ENCODE data around the gene SCAF4. TPM values are rescaled to one million over a fixed set of nuclear protein-coding genes. Genes with fewer than 3 reads are reported as not detected.

SCAF4 gene
- total RNA-seq, 1 donor from 2014 or later: 32.7 TPM

GRCh38 chr21:31683029-31683428 is 48.9 kb downstream of the SCAF4 start:
- H3K27me3 ChIP-seq: no peaks in the 10 kb centered on the region
- TF ChIP-seq, protein P1, sequence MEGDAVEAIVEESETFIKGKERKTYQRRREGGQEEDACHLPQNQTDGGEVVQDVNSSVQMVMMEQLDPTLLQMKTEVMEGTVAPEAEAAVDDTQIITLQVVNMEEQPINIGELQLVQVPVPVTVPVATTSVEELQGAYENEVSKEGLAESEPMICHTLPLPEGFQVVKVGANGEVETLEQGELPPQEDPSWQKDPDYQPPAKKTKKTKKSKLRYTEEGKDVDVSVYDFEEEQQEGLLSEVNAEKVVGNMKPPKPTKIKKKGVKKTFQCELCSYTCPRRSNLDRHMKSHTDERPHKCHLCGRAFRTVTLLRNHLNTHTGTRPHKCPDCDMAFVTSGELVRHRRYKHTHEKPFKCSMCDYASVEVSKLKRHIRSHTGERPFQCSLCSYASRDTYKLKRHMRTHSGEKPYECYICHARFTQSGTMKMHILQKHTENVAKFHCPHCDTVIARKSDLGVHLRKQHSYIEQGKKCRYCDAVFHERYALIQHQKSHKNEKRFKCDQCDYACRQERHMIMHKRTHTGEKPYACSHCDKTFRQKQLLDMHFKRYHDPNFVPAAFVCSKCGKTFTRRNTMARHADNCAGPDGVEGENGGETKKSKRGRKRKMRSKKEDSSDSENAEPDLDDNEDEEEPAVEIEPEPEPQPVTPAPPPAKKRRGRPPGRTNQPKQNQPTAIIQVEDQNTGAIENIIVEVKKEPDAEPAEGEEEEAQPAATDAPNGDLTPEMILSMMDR (IDR thresholded peaks at IDR 0.05): no peak
- H3K4me3 ChIP-seq: no peak overlapping the region
- no peak overlapping the region for H3K27ac ChIP-seq
- DNase-seq (no peak), ATAC-seq (no peak)
- intact Hi-C loops (cut with DNase I): no loop called here
- no peaks in the 10 kb centered on the region for H3K4me1 ChIP-seq
- peaks cover 71% of the 10 kb centered on the region for H3K36me3 ChIP-seq
- no peaks in the 10 kb centered on the region for H3K9me3 ChIP-seq

DNA sequence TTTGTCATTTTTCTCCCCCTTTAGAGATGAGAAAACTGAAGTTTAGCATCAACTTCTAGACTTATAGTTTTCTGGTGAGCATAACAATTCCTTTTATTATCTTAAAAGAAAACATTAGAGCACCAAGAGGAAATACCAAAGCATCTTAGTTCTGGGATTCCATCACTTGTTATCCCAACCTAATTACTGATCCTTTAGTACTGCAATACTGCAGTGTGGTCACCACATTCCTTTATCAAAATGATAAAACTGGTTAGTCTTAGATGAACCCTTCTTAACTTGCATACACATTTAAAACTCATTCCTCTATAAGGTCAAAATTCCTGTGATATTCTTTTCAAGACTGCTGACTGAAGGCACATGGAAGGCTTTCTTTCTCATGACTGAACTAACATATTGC is 49.3 kb downstream of the SCAF4 start:
- intact Hi-C loops (cut with DNase I): no loop called here
- DNase-seq (no peak), ATAC-seq (no peak)
- H3K27ac ChIP-seq: no peak overlapping the region
- no peak overlapping the region for H3K4me3 ChIP-seq
- TF ChIP-seq, protein P1 (IDR thresholded peaks at IDR 0.05): no peak
- peaks cover 67% of the 10 kb centered on the region for H3K36me3 ChIP-seq
- H3K27me3 ChIP-seq: no peaks in the 10 kb centered on the region
- no peaks in the 10 kb centered on the region for H3K9me3 ChIP-seq
- H3K4me1 ChIP-seq: no peaks in the 10 kb centered on the region

GRCh38 chr21:31678478-31678877 is 53.4 kb downstream of the SCAF4 start:
- ATAC-seq (no peak), DNase-seq (no peak)
- TF ChIP-seq, protein P1 (IDR thresholded peaks at IDR 0.05): no peak
- H3K4me3 ChIP-seq: no peak overlapping the region
- no peak overlapping the region for H3K27ac ChIP-seq
- H3K9me3 ChIP-seq: no peaks in the 10 kb centered on the region
- intact Hi-C loops (cut with DNase I): no loop called here
- peaks cover 26% of the 10 kb centered on the region for H3K36me3 ChIP-seq
- H3K4me1 ChIP-seq: no peaks in the 10 kb centered on the region
- H3K27me3 ChIP-seq: no peaks in the 10 kb centered on the region

DNA sequence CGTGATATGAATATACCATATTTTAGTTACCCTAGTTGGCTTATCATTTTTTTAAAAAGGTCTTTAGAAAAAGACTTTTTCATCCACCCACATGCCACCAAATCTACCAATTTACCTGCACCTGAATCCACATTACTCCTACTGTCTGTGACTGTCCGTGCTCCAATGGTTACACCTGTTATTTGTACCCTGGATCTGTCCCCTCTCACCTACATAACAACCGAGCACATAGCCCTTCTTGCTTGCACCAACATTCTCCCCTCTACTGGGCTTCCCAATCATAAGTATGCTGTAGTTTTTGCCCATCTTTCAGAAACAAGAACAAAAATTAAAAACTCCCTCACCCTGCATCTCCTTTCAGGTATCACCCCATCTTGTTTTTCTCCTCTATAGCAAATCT is 54.9 kb downstream of the SCAF4 start:
- Histone ChIP-seq H3K9me3 (no peaks in the 10 kb centered on the region), H3K36me3 (peaks cover 20% of the 10 kb centered on the region), H3K4me1 (no peaks in the 10 kb centered on the region), H3K4me3 (no peak overlapping the region), H3K27ac (no peak overlapping the region), H3K27me3 (no peaks in the 10 kb centered on the region)
- ATAC-seq (no peak), DNase-seq (no peak)
- intact Hi-C loops (cut with DNase I): no loop called here
- TF ChIP-seq, protein P1 (IDR thresholded peaks at IDR 0.05): no peak

DNA sequence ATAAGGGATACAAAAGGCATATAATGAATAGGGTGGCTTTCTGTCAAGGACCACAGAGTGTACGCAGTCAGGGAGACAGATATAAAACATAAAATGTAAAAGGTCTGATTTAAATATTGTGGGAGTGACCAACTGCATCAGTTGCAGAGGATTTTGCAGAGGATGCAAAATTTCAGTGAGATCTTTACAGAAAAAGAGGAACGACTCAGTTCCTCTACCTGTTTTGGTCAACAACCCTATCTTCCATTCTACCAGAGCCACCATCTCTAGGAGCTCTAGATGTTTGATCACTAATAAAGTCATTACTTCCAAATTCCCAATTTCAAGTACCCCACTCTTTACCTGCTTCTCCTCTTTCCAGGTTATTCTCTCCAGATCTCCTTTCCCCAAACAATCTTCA is 56.0 kb downstream of the SCAF4 start:
- Histone ChIP-seq H3K4me3 (no peak overlapping the region), H3K27ac (no peak overlapping the region), H3K9me3 (no peaks in the 10 kb centered on the region), H3K27me3 (no peaks in the 10 kb centered on the region), H3K4me1 (no peaks in the 10 kb centered on the region), H3K36me3 (peaks cover 24% of the 10 kb centered on the region)
- DNase-seq: no peak
- TF ChIP-seq, protein P1 (IDR thresholded peaks at IDR 0.05): no peak
- no peak for ATAC-seq
- intact Hi-C loops (cut with DNase I): no loop called here

DNA sequence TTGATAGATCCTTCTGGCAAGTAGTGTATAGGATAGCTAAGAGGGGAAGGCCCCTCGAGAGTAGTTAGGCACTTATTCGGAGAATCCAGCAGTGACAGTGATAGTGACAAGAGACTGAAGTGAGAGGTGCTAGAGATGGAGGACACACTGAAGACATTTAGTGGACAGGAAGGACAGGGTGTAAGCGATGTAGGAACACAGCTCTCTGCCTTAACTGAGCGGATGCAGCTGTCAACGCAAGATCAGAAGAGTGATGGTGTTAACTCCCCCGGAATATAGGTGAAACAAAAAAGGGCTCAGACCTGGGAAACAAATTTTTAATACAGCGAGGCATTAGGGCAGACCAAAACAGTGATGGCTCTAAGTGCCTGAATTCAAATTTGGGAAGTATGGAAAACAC is 56.6 kb downstream of the SCAF4 start:
- intact Hi-C loops (cut with DNase I): no loop called here
- DNase-seq (no peak), ATAC-seq (no peak)
- H3K9me3 ChIP-seq: no peaks in the 10 kb centered on the region
- H3K4me1 ChIP-seq: no peaks in the 10 kb centered on the region
- no peak overlapping the region for H3K4me3 ChIP-seq
- TF ChIP-seq, protein P1 (IDR thresholded peaks at IDR 0.05): no peak
- no peak overlapping the region for H3K27ac ChIP-seq
- H3K27me3 ChIP-seq: no peaks in the 10 kb centered on the region
- peaks cover 23% of the 10 kb centered on the region for H3K36me3 ChIP-seq

Data from upper lobe of right lung (tissue), 1 donor.